Transverse colon (tissue), 4 donors: ENCODE data around the gene CNTNAP2. TPM values are rescaled to one million over a fixed set of nuclear protein-coding genes. Genes with fewer than 3 reads are reported as not detected.

Experiments used
- DNase-seq: peaks from one replicate; pipeline ENCODE4 v3.0.0-alpha.2; 2019
- H3K27ac ChIP-seq, 4 donors: fragments of 200-600 bp; sonication (generic); 2 replicates each; pipeline ENCODE4 v1.5.1; 2016 to 2018; ENCODE audit warnings: inconsistent platforms in 4 of 4
- H3K27me3 ChIP-seq: fragments of 200-600 bp; sonication (generic); 2 replicates; pipeline ENCODE4 v1.5.1; 2017; ENCODE audit warnings: inconsistent platforms
- H3K36me3 ChIP-seq, 4 donors: fragments of 200-600 bp; sonication (generic); 2 replicates each; pipeline ENCODE4 v1.5.1; 2017 to 2019; ENCODE audit warnings: inconsistent platforms in 4 of 4
- H3K4me1 ChIP-seq, 4 donors: fragments of 200-600 bp; sonication (generic); 2 replicates each; pipeline ENCODE4 v1.5.1; 2017 to 2020; ENCODE audit warnings: inconsistent platforms in 4 of 4
- H3K4me3 ChIP-seq, 4 donors: fragments of 200-600 bp; sonication (generic); 1 replicate in 1 of 4; 2 replicates in 3 of 4; pipeline versions ENCODE4 v1.5.1 to v1.6.1; 2017 to 2019; ENCODE audit warnings: inconsistent platforms in 4 of 4
- H3K9me3 ChIP-seq, 2 donors: fragments of 200-600 bp; sonication (generic); 2 replicates each; pipeline ENCODE4 v1.5.1; 2017 to 2019; ENCODE audit warnings: inconsistent platforms in 2 of 2
- EP300 ChIP-seq: sonication (generic); formaldehyde crosslinking; IDR thresholded peaks from one replicate; pipeline ENCODE4 v1.6.1; 2017; ENCODE audit warnings: antibody characterized with exemption, low read depth
- POLR2A ChIP-seq: fragments of 450-650 bp; IDR thresholded peaks from one replicate; pipeline ENCODE4 v1.6.1; 2016; ENCODE audit warnings: antibody characterized with exemption, mild to moderate bottlenecking, moderate library complexity
- POLR2AphosphoS5 ChIP-seq, 3 donors: sonication (generic); formaldehyde crosslinking; IDR thresholded peaks; one replicate each; pipeline ENCODE4 v1.6.1; 2016; ENCODE audit warnings: antibody characterized with exemption in 3 of 3
- WGBS, 2 donors: methylation state at CpG; one replicate each; pipeline ENCODE4 v1.1.5; 2018; ENCODE audit warnings: low coverage in 1 of 2; 5-methylcytosine and 5-hydroxymethylcytosine counted together
- in situ Hi-C, 4 donors: fragments of 200-750 bp; cut with MboI; loops; one replicate each; pipeline versions ENCODE4 v1.15.0 to v1.15.1; 2017; ENCODE audit warnings: low sequenced_read_pairs in 3 of 4, low pct_ligation_motif_present in 1 of 4, low pct_unique_long_range_greater_than_20kb in 1 of 4
- intact Hi-C: fragments of 100-400 bp; cut with DNase I; formaldehyde crosslinking; loops from one replicate; pipeline ENCODE4 v1.15.1; 2023; ENCODE audit warnings: low total_unique reads
- total RNA-seq, 4 donors: library from RNA; depleted of rRNA; stranded (reverse); fragments of >200 nt; gene quantifications; one replicate each; pipeline ENCODE4 v1.1.0, GENCODE V29; 2016
- TF ChIP-seq, protein P1 (sequence below), 5 experiments: fragments of 200-600 bp in 3 of 5; fragments of 450-650 bp in 2 of 5; sonication (generic) in 3 of 5; IDR thresholded peaks; 1 replicate in 2 of 5; 2 replicates in 3 of 5; pipeline ENCODE4 v1.5.1; 2016 to 2017; ENCODE audit warnings: antibody characterized with exemption in 5 of 5, inconsistent platforms in 3 of 5, mild to moderate bottlenecking in 2 of 5, moderate library complexity in 1 of 5

Gene CNTNAP2
- total RNA-seq, 4 donors from 2014 or later = 0.60 to 2.9 (median 2.4) TPM

- Histone ChIP-seq H3K4me1 (no peaks in the 10 kb centered on the region), H3K4me3 (no peak overlapping the region), H3K36me3 (no peaks in the 10 kb centered on the region), H3K27me3 (no peaks in the 10 kb centered on the region), H3K9me3 (peaks cover 0 to 3% of the 10 kb centered on the region in 2 donors), H3K27ac (no peak overlapping the region)
- intact Hi-C loops = no loop called here
- in situ Hi-C loops = no loop called here
- no peak for TF ChIP-seq POLR2A
- TF ChIP-seq POLR2AphosphoS5 (IDR thresholded peaks at IDR 0.05) = no peak
- TF ChIP-seq, protein P1, sequence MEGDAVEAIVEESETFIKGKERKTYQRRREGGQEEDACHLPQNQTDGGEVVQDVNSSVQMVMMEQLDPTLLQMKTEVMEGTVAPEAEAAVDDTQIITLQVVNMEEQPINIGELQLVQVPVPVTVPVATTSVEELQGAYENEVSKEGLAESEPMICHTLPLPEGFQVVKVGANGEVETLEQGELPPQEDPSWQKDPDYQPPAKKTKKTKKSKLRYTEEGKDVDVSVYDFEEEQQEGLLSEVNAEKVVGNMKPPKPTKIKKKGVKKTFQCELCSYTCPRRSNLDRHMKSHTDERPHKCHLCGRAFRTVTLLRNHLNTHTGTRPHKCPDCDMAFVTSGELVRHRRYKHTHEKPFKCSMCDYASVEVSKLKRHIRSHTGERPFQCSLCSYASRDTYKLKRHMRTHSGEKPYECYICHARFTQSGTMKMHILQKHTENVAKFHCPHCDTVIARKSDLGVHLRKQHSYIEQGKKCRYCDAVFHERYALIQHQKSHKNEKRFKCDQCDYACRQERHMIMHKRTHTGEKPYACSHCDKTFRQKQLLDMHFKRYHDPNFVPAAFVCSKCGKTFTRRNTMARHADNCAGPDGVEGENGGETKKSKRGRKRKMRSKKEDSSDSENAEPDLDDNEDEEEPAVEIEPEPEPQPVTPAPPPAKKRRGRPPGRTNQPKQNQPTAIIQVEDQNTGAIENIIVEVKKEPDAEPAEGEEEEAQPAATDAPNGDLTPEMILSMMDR (IDR thresholded peaks at IDR 0.05) = no peak
- no peak for TF ChIP-seq EP300
- WGBS, 2 donors = 83 to 87% methylated on average over 2 of the region's 2 CpGs
- no peak for DNase-seq
Observed at GRCh38 chr7:147013825-147014224, 897.2 kb downstream of the CNTNAP2 start.

- Histone ChIP-seq H3K9me3 (peaks cover 0 to 3% of the 10 kb centered on the region in 2 donors), H3K27ac (no peak overlapping the region), H3K4me1 (no peaks in the 10 kb centered on the region), H3K4me3 (no peak overlapping the region), H3K27me3 (no peaks in the 10 kb centered on the region), H3K36me3 (no peaks in the 10 kb centered on the region)
- intact Hi-C loops (no loop called here), in situ Hi-C loops (no loop called here)
- no peak for TF ChIP-seq POLR2AphosphoS5 (IDR thresholded peaks at IDR 0.05)
- TF ChIP-seq POLR2A = no peak
- no peak for TF ChIP-seq EP300
- TF ChIP-seq, protein P1 (IDR thresholded peaks at IDR 0.05) = no peak
- 76 to 77% methylated on average over 4 of the region's 4 CpGs for WGBS, 2 donors
- no peak for DNase-seq
Observed at GRCh38 chr7:147014286-147014955, 897.8 kb downstream of the CNTNAP2 start.

- intact Hi-C loops = no loop called here
- in situ Hi-C loops = no loop called here
- DNase-seq = no peak
Observed at GRCh38 chr7:147015999-147016398, 899.4 kb downstream of the CNTNAP2 start.

DNA sequence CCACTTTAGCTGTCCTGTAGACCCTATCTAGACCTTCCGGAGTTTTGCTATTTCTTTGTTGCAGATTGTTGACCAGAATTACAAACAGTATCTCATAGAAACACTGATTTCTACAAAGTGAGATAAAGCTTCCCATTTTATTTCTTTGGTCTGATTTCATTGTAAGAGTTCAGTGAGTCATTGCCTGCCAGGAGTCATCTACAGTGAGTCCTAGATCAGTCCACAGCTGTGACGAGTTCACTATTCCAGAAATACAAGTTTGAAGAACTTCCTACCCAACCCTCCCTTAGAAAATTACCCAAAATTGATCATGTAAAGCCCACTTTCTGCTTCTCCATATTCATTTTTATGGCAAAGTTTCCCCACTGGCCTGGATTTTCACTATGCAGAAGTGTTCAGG lies 905.5 kb downstream of the CNTNAP2 start:
- Histone ChIP-seq H3K27ac (no peak overlapping the region), H3K4me3 (no peak overlapping the region), H3K36me3 (no peaks in the 10 kb centered on the region), H3K4me1 (no peaks in the 10 kb centered on the region), H3K27me3 (no peaks in the 10 kb centered on the region), H3K9me3 (peaks cover 0 to 5% of the 10 kb centered on the region in 2 donors)
- intact Hi-C loops (no loop called here), in situ Hi-C loops (no loop called here)
- WGBS, 2 donors = 70 to 82% methylated on average over 2 of the region's 2 CpGs
- no peak for DNase-seq
- TF ChIP-seq EP300 (no peak), POLR2AphosphoS5 (IDR thresholded peaks at IDR 0.05) (no peak), POLR2A (no peak)
- TF ChIP-seq, protein P1 (IDR thresholded peaks at IDR 0.05) = no peak

More at GRCh38 chr7:147015999-147016398, 899.4 kb downstream of the CNTNAP2 start:
- Histone ChIP-seq H3K27ac (no peak overlapping the region), H3K36me3 (no peaks in the 10 kb centered on the region), H3K4me3 (no peak overlapping the region), H3K4me1 (no peaks in the 10 kb centered on the region), H3K9me3 (peaks cover 0 to 3% of the 10 kb centered on the region in 2 donors), H3K27me3 (no peaks in the 10 kb centered on the region)
- WGBS, 2 donors = 79 to 90% methylated on average over 5 of the region's 5 CpGs
- TF ChIP-seq POLR2A (no peak), EP300 (no peak), POLR2AphosphoS5 (IDR thresholded peaks at IDR 0.05) (no peak)
- TF ChIP-seq, protein P1 (IDR thresholded peaks at IDR 0.05) = no peak
